Fibroblast of lung (primary cell): ENCODE data around the gene ORAI1.

Experiments
- EZH2 ChIP-seq: IDR thresholded peaks from 2 replicates; pipeline ENCODE4 v1.5.1; 2012; ENCODE audit warnings: low read length, control low read depth, mild to moderate bottlenecking; ENCODE audit errors: missing control alignments
- TF ChIP-seq, protein P1 (sequence below), 2 donors: IDR thresholded peaks in 1 of 2; conservative IDR thresholded peaks in 1 of 2; 1 replicate in 1 of 2; 2 replicates in 1 of 2; pipeline ENCODE4 v1.5.1; 2011 to 2012; ENCODE audit warnings: low read length in 2 of 2, control low read depth in 1 of 2, inconsistent platforms in 1 of 2, low read depth in 1 of 2, mild to moderate bottlenecking in 1 of 2

DNA sequence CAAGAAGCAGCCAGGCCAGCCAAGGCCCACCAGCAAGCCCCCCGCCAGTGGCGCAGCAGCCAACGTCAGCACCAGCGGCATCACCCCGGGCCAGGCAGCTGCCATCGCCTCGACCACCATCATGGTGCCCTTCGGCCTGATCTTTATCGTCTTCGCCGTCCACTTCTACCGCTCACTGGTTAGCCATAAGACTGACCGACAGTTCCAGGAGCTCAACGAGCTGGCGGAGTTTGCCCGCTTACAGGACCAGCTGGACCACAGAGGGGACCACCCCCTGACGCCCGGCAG lies 15.0 kb downstream of the ORAI1 start:
- TF ChIP-seq, protein P1, sequence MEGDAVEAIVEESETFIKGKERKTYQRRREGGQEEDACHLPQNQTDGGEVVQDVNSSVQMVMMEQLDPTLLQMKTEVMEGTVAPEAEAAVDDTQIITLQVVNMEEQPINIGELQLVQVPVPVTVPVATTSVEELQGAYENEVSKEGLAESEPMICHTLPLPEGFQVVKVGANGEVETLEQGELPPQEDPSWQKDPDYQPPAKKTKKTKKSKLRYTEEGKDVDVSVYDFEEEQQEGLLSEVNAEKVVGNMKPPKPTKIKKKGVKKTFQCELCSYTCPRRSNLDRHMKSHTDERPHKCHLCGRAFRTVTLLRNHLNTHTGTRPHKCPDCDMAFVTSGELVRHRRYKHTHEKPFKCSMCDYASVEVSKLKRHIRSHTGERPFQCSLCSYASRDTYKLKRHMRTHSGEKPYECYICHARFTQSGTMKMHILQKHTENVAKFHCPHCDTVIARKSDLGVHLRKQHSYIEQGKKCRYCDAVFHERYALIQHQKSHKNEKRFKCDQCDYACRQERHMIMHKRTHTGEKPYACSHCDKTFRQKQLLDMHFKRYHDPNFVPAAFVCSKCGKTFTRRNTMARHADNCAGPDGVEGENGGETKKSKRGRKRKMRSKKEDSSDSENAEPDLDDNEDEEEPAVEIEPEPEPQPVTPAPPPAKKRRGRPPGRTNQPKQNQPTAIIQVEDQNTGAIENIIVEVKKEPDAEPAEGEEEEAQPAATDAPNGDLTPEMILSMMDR (conservative IDR thresholded peaks at IDR 0.05 in 1 of 2, IDR thresholded peaks at IDR 0.05 in 1 of 2; ENCODE audit: low read depth in 1 of 2, low read length in 2 of 2), result no peak
- TF ChIP-seq EZH2, result no peak
